Measurements from ENCODE around the gene PLSCR4. TPM values are rescaled to one million over a fixed set of nuclear protein-coding genes. Genes with fewer than 3 reads are reported as not detected.

The PLSCR4 gene
- polyA plus RNA-seq, 1 of the 3 experiments (the other 2 are of a cell fraction), result 0.05 TPM

GRCh38 chr3:146203776-146204175 is 47.1 kb downstream of the PLSCR4 start:
- CTCF ChIA-PET, result interaction anchor here (0.9 to 2.5 kb wide), 4 partner anchors 15 to 138 kb away, joined by 3 to 9 read pairs (median 3); no protein-coding TSS in a partner anchor
- Histone ChIP-seq H3K9ac (no peak overlapping the region), H3K9me2 (no peaks in the 10 kb centered on the region), H3F3A (replicated peaks; ENCODE audit: insufficient read depth) (no peaks in the 10 kb centered on the region), H3K4me2 (no peak overlapping the region), H3K27me3 (ENCODE audit: insufficient read depth) (no peaks in the 10 kb centered on the region), H4K20me1 (ENCODE audit: insufficient read depth) (no peaks in the 10 kb centered on the region), H3K4me1 (ENCODE audit: control insufficient read depth in 1 of 2, insufficient read depth in 2 of 2, low read depth in 1 of 2, low read length in 1 of 2) (no peaks in the 10 kb centered on the region), H3K36me3 (replicated peaks in 1 of 2; ENCODE audit: control insufficient read depth in 1 of 2, insufficient read depth in 2 of 2, low read length in 1 of 2) (no peaks in the 10 kb centered on the region), H3K79me2 (ENCODE audit: insufficient read depth) (no peaks in the 10 kb centered on the region), H2AFZ (ENCODE audit: low read depth) (no peak overlapping the region), H3K9me3 (no peaks in the 10 kb centered on the region), H3K4me3 (ENCODE audit: low read depth in 2 of 2, low read length in 1 of 2) (no peak overlapping the region), H3K27ac (ENCODE audit: low read depth in 2 of 2, low read length in 1 of 2) (no peak overlapping the region)
- no peak for DNase-seq
- TF ChIP-seq USF2 (IDR thresholded peaks at IDR 0.05; ENCODE audit: borderline replicate concordance, low read depth, low read length) (no peak), ZBTB33 (IDR thresholded peaks at IDR 0.05; ENCODE audit: borderline replicate concordance, low read depth) (no peak), SMC3 (IDR thresholded peaks at IDR 0.05; ENCODE audit: low read depth, low read length) (no peak), RAD21 (IDR thresholded peaks at IDR 0.05; ENCODE audit: low read length) (no peak), FOSL2 (IDR thresholded peaks at IDR 0.05; ENCODE audit: borderline replicate concordance, low read depth) (no peak), POLR2AphosphoS5 (IDR thresholded peaks at IDR 0.05; ENCODE audit: low read depth, low read length) (no peak), RFX5 (IDR thresholded peaks at IDR 0.05; ENCODE audit: low read length) (no peak), FOXM1 (IDR thresholded peaks at IDR 0.05; ENCODE audit: low read depth) (no peak), SIN3A (IDR thresholded peaks at IDR 0.05; ENCODE audit: borderline replicate concordance, low read depth, low read length) (no peak), NFIC (IDR thresholded peaks at IDR 0.05; ENCODE audit: borderline replicate concordance) (no peak), MXI1 (IDR thresholded peaks at IDR 0.05; ENCODE audit: low read depth, low read length) (no peak), REST (IDR thresholded peaks at IDR 0.05; ENCODE audit: low read depth, low read length) (no peak), EP300 (IDR thresholded peaks at IDR 0.05; ENCODE audit: borderline replicate concordance in 1 of 2, low read depth in 1 of 2, low read length in 1 of 2) (no peak), NRF1 (IDR thresholded peaks at IDR 0.05; ENCODE audit: low read depth, low read length) (no peak), EZH2phosphoT487 (IDR thresholded peaks at IDR 0.05; ENCODE audit: borderline replicate concordance, low read depth) (no peak), RCOR1 (IDR thresholded peaks at IDR 0.05; ENCODE audit: low read length) (no peak), TAF1 (IDR thresholded peaks at IDR 0.05; ENCODE audit: borderline replicate concordance, low read depth, low read length) (no peak), YY1 (IDR thresholded peaks at IDR 0.05; ENCODE audit: low read depth) (no peak), RXRA (IDR thresholded peaks at IDR 0.05; ENCODE audit: borderline replicate concordance, low read depth) (no peak), TCF12 (IDR thresholded peaks at IDR 0.05) (no peak)
- POLR2A ChIA-PET, result no interaction called here
